A549 (cell line): ENCODE measurements around the gene HK1. TPM values are rescaled to one million over a fixed set of nuclear protein-coding genes. Genes with fewer than 3 reads are reported as not detected.

ENCODE experiments used
- ATAC-seq, 2 experiments: fragments of 200-7000 bp in 1 of 2; fragments of >200 bp in 1 of 2; cut with Nextera tagmentation in 1 of 2; cut with Tn5 transposase in 1 of 2; 3 replicates each; pipeline versions ENCODE4 v1.8.0 to v1.9.1; 2018 to 2020; ENCODE audit warnings: mild to moderate bottlenecking in 1 of 2, moderate library complexity in 1 of 2
- CTCF ChIA-PET: fragments of 300-600 bp; sonication (Branson Sonifier 250); formaldehyde crosslinking; extraction: SDS; loops from one replicate; lab custom pipeline; 2021; ENCODE audit warnings: antibody characterized with exemption, inconsistent platforms; lab: Yijun Ruan, JAX
- POLR2A ChIA-PET: fragments of 350-600 bp; formaldehyde crosslinking; extraction: SDS; loops from one replicate; lab custom pipeline; 2021; ENCODE audit warnings: antibody characterized with exemption, inconsistent platforms; lab: Yijun Ruan, JAX
- DNase-seq, 2 experiments: peaks; one replicate each; pipeline versions ENCODE4 v3.0.0 to v3.0.0-alpha.2; 2011 to 2016; ENCODE audit warnings: low read depth in 1 of 2, low spot score in 1 of 2
- FAIRE-seq: peaks from 2 replicates; lab custom pipeline; 2011; peaks lifted over from hg19 to GRCh38; lab: Jason Lieb, UNC
- H3K27ac ChIP-seq, 2 experiments: fragments of >200 bp; sonication (Bioruptor Twin); formaldehyde crosslinking; 3 replicates each; pipeline ENCODE4 v1.5.1; 2016 to 2017
- H3K4me1 ChIP-seq: fragments of >200 bp; sonication (Bioruptor Twin); formaldehyde crosslinking; 3 replicates; pipeline ENCODE4 v1.6.1; 2016
- H3K4me2 ChIP-seq: fragments of >200 bp; sonication (Bioruptor Twin); formaldehyde crosslinking; 3 replicates; pipeline ENCODE4 v1.6.1; 2016
- H3K4me3 ChIP-seq: fragments of >200 bp; sonication (Bioruptor Twin); formaldehyde crosslinking; 3 replicates; pipeline ENCODE4 v1.5.1; 2016
- H3K9me3 ChIP-seq: fragments of >200 bp; sonication (Bioruptor Twin); formaldehyde crosslinking; 3 replicates; pipeline ENCODE4 v1.6.1; 2016
- BHLHE40 ChIP-seq: IDR thresholded peaks from 2 replicates; pipeline ENCODE4 v1.6.1; 2012; ENCODE audit warnings: low read depth, low read length, inconsistent platforms
- CEBPB ChIP-seq, 2 experiments: fragments of >200 bp in 1 of 2; sonication (Bioruptor Twin) in 1 of 2; formaldehyde crosslinking in 1 of 2; IDR thresholded peaks; 2 replicates each; pipeline ENCODE4 v1.6.1; 2012 to 2016
- ESRRA ChIP-seq: fragments of 150-350 bp; IDR thresholded peaks from 2 replicates; pipeline ENCODE4 v1.6.1; 2014; ENCODE audit warnings: mild to moderate bottlenecking, low read length, borderline replicate concordance
- FOSB ChIP-seq: fragments of 250-450 bp; sonication (Bioruptor Pico); IDR thresholded peaks from 2 replicates; pipeline ENCODE4 v1.5.0; 2020; ENCODE audit warnings: mild to moderate bottlenecking, moderate library complexity
- HDAC2 ChIP-seq: fragments of 200-600 bp; sonication (generic); IDR thresholded peaks from 2 replicates; pipeline ENCODE4 v1.6.1; 2016
- HMGXB4 ChIP-seq: fragments of 250-450 bp; sonication (Bioruptor Pico); IDR thresholded peaks from 2 replicates; pipeline ENCODE4 v1.5.0; 2021; ENCODE audit warnings: mild to moderate bottlenecking, moderate library complexity, borderline replicate concordance
- MYC ChIP-seq: IDR thresholded peaks from 2 replicates; pipeline ENCODE4 v1.6.1; 2012; ENCODE audit warnings: mild to moderate bottlenecking, inconsistent platforms, low read length, improper control_type of control experiment, borderline replicate concordance
- PHF8 ChIP-seq: fragments of 200-600 bp; sonication (generic); IDR thresholded peaks from 2 replicates; pipeline ENCODE4 v1.6.1; 2016; ENCODE audit warnings: low read depth, mild to moderate bottlenecking, antibody characterized with exemption, moderate library complexity, borderline replicate concordance
- RFX5 ChIP-seq: fragments of 450-650 bp; IDR thresholded peaks from 2 replicates; pipeline ENCODE4 v1.7.1; 2014; ENCODE audit warnings: antibody characterized with exemption, mild to moderate bottlenecking, moderate library complexity
- SREBF2 ChIP-seq: fragments of 450-650 bp; IDR thresholded peaks from 2 replicates; pipeline ENCODE4 v1.6.1; 2014; ENCODE audit warnings: mild to moderate bottlenecking, moderate library complexity
- ZC3H11A ChIP-seq: fragments of 450-650 bp; IDR thresholded peaks from 2 replicates; pipeline ENCODE4 v1.6.1; 2014; ENCODE audit warnings: antibody characterized with exemption, mild to moderate bottlenecking
- ZSCAN20 ChIP-seq: fragments of 250-450 bp; sonication (Bioruptor Pico); IDR thresholded peaks from 2 replicates; pipeline ENCODE4 v1.8.0; 2022; ENCODE audit warnings: mild to moderate bottlenecking, moderate library complexity
- WGBS: methylation state at CpG from one replicate; pipeline ENCODE4 v1.1.6; 2017; ENCODE audit errors: missing lambda C conversion rate; 5-methylcytosine and 5-hydroxymethylcytosine counted together
- polyA plus RNA-seq, 4 experiments: library from polyadenylated mRNA; depleted of rRNA in 3 of 4; stranded (reverse); fragments of >200 nt; fragmentation: RNase III in 1 of 4; extraction: RNeasy Plus Mini Kit Qiagen cat#74134 plus additional on column Dnase treatment in 1 of 4; gene quantifications; 2 replicates in 3 of 4; 3 replicates in 1 of 4; pipeline ENCODE4 v1.2.3, GENCODE V29; 2011 to 2017
- TF ChIP-seq, protein P1 (sequence below): IDR thresholded peaks from 2 replicates; pipeline ENCODE4 v1.6.1; 2012
- TF ChIP-seq, protein P2 (sequence below): fragments of 250-450 bp; sonication (Bioruptor Pico); IDR thresholded peaks from 2 replicates; pipeline ENCODE4 v1.5.0; 2020; ENCODE audit warnings: low read depth, mild to moderate bottlenecking, moderate library complexity
- TF ChIP-seq, protein P3 (sequence below): fragments of >200 bp; sonication (Bioruptor Twin); formaldehyde crosslinking; IDR thresholded peaks from 3 replicates; pipeline ENCODE4 v1.6.1; 2016
- TF ChIP-seq, protein P4 (sequence below): fragments of 450-650 bp; IDR thresholded peaks from 2 replicates; pipeline ENCODE4 v1.6.1; 2014; ENCODE audit warnings: antibody characterized with exemption

HK1 gene
- polyA plus RNA-seq, 2 of the 4 experiments (the other 2 are of a cell fraction) = 17.3 to 58.9 TPM

GRCh38 chr10:69422676-69423075, 144.4 kb downstream of the HK1 start:
- FAIRE-seq (no peak), ATAC-seq (no peak), DNase-seq (no peak)
- Histone ChIP-seq H3K9me3 (no peaks in the 10 kb centered on the region), H3K4me3 (no peak overlapping the region), H3K4me1 (peaks cover 28% of the 10 kb centered on the region), H3K27ac (no peak overlapping the region), H3K4me2 (no peak overlapping the region)
- ChIA-PET CTCF (interaction anchor here (0.7 to 5.4 kb wide), 9 partner anchors 9 to 294 kb away, joined by 3 to 31 read pairs (median 6); no protein-coding TSS in a partner anchor), POLR2A (no interaction called here)
- TF ChIP-seq HDAC2 (no peak), ZSCAN20 (no peak), FOSB (CRISPR knock-in tag) (no peak), PHF8 (no peak), MYC (no peak), RFX5 (no peak), SREBF2 (no peak), HMGXB4 (CRISPR knock-in tag) (no peak), ZC3H11A (no peak), ESRRA (no peak)
- TF ChIP-seq, protein P1, sequence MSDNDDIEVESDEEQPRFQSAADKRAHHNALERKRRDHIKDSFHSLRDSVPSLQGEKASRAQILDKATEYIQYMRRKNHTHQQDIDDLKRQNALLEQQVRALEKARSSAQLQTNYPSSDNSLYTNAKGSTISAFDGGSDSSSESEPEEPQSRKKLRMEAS = no peak
- TF ChIP-seq, protein P2, sequence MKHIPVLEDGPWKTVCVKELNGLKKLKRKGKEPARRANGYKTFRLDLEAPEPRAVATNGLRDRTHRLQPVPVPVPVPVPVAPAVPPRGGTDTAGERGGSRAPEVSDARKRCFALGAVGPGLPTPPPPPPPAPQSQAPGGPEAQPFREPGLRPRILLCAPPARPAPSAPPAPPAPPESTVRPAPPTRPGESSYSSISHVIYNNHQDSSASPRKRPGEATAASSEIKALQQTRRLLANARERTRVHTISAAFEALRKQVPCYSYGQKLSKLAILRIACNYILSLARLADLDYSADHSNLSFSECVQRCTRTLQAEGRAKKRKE (CRISPR knock-in tag) = no peak
- TF ChIP-seq, protein P3, sequence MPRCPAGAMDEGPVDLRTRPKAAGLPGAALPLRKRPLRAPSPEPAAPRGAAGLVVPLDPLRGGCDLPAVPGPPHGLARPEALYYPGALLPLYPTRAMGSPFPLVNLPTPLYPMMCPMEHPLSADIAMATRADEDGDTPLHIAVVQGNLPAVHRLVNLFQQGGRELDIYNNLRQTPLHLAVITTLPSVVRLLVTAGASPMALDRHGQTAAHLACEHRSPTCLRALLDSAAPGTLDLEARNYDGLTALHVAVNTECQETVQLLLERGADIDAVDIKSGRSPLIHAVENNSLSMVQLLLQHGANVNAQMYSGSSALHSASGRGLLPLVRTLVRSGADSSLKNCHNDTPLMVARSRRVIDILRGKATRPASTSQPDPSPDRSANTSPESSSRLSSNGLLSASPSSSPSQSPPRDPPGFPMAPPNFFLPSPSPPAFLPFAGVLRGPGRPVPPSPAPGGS = no peak
- WGBS = 73% methylated on average over 4 of the region's 4 CpGs

- Histone ChIP-seq H3K27ac (no peak overlapping the region), H3K4me3 (no peak overlapping the region), H3K9me3 (no peaks in the 10 kb centered on the region), H3K4me1 (peaks cover 20% of the 10 kb centered on the region)
- DNase-seq (no peak), FAIRE-seq (no peak), ATAC-seq (no peak)
- WGBS = 96% methylated on average over 2 of the region's 2 CpGs
- POLR2A ChIA-PET = no interaction called here
- CTCF ChIA-PET = interaction anchor here (0.8 to 4.8 kb wide), 10 partner anchors 11 to 212 kb away, joined by 3 to 57 read pairs (median 15); partner anchors contain the start of gene TSPAN15
- TF ChIP-seq BHLHE40 = no peak
- TF ChIP-seq, all 56 proteins: peak for 0
- no peak overlapping the region for H3K4me2 ChIP-seq
Observed at GRCh38 chr10:69425041-69425440, 146.7 kb downstream of the HK1 start.

DNA sequence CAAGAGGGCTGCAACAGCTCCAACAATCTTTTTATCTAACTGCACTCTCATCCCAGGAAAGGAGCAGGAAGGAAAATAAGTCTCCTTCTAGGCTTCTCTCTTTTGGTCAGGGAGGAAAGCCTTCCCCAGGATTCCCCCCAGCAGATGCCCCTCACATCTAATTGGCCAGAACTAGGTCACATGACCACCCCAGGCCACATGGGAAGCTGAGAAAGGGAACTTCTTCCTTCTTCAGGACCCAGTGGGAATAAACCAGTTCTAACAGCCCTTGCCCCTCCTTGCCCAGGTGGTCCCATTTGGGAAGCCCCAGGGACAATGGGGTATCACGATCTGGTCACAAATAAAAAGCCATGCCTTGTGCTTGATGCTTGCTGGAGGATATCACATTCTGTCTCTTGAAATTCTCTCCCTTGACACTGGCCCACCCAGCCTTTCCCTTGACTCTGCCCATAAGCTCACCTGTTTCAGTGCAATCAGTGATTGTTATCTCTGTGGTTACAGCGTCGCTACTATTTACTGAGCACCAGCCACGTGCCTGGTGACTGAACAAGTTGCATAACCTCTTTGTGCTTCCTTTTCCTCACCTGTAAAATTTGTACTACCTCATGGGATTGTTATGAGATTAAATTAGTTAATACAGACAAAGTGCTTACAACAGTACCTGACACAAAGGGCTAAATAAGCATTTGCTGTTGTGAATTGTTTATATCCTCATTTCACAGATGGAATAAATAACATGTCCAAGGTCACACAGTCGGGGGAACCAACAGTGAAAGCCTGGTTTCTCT, 147.4 kb downstream of the HK1 start:
- ChIA-PET CTCF (interaction anchor here (0.8 to 4.9 kb wide), 13 partner anchors 10 to 215 kb away, joined by 3 to 90 read pairs (median 7); partner anchors contain the start of gene TSPAN15), POLR2A (no interaction called here)
- Histone ChIP-seq H3K4me3 (no peak overlapping the region), H3K27ac (peak overlapping the region; percentile 45 to 50), H3K4me2 (peak overlapping the region; percentile 20; the same call in 2 of the 3 replicates), H3K4me1 (peaks cover 20% of the 10 kb centered on the region), H3K9me3 (no peaks in the 10 kb centered on the region)
- FAIRE-seq (no peak), DNase-seq (no peak), ATAC-seq (no peak)
- TF ChIP-seq CEBPB (IDR thresholded peaks at IDR 0.05) = peak in 1 of 2 experiments; percentile 19; a peak in 1 of 4 replicates
- TF ChIP-seq, protein P4, sequence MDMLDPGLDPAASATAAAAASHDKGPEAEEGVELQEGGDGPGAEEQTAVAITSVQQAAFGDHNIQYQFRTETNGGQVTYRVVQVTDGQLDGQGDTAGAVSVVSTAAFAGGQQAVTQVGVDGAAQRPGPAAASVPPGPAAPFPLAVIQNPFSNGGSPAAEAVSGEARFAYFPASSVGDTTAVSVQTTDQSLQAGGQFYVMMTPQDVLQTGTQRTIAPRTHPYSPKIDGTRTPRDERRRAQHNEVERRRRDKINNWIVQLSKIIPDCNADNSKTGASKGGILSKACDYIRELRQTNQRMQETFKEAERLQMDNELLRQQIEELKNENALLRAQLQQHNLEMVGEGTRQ = peak; percentile 65
- no peak for TF ChIP-seq FOSB (CRISPR knock-in tag)
- WGBS = 68% methylated on average over 5 of the region's 5 CpGs
